Fibroblast of lung (primary cell): ENCODE results near the gene ADPRH.

Experiments used
- EZH2 ChIP-seq: IDR thresholded peaks from 2 replicates; pipeline ENCODE4 v1.5.1; 2012; ENCODE audit warnings: low read length, control low read depth, mild to moderate bottlenecking; ENCODE audit errors: missing control alignments
- TF ChIP-seq, protein P1 (sequence below), 2 donors: IDR thresholded peaks in 1 of 2; conservative IDR thresholded peaks in 1 of 2; 1 replicate in 1 of 2; 2 replicates in 1 of 2; pipeline ENCODE4 v1.5.1; 2011 to 2012; ENCODE audit warnings: low read length in 2 of 2, control low read depth in 1 of 2, inconsistent platforms in 1 of 2, low read depth in 1 of 2, mild to moderate bottlenecking in 1 of 2

DNA sequence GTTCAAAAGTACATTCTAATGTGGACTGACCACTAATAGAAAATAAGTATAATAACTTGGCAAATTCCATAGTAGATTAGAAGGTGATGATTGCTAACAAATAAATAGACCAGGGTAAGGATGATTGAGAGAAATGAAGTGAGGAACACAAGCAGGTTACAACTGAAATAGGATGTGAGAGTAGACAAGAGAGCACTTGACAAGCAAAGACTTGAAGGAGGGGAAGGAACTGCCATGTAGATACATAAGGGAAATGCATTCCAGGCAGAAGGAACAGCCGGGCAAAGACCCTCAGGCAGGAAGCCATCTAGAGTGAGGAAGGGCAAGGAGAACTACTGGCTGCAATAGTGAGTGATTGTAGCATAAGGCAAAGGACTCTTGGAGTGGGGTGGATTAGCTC lies 23.4 kb downstream of the ADPRH start:
- TF ChIP-seq, protein P1, sequence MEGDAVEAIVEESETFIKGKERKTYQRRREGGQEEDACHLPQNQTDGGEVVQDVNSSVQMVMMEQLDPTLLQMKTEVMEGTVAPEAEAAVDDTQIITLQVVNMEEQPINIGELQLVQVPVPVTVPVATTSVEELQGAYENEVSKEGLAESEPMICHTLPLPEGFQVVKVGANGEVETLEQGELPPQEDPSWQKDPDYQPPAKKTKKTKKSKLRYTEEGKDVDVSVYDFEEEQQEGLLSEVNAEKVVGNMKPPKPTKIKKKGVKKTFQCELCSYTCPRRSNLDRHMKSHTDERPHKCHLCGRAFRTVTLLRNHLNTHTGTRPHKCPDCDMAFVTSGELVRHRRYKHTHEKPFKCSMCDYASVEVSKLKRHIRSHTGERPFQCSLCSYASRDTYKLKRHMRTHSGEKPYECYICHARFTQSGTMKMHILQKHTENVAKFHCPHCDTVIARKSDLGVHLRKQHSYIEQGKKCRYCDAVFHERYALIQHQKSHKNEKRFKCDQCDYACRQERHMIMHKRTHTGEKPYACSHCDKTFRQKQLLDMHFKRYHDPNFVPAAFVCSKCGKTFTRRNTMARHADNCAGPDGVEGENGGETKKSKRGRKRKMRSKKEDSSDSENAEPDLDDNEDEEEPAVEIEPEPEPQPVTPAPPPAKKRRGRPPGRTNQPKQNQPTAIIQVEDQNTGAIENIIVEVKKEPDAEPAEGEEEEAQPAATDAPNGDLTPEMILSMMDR (conservative IDR thresholded peaks at IDR 0.05 in 1 of 2, IDR thresholded peaks at IDR 0.05 in 1 of 2; ENCODE audit: low read depth in 1 of 2, low read length in 2 of 2) = no peak
- TF ChIP-seq EZH2 = no peak
